NCI-H2107 treated with DMSO at 0.1 percent for 48 hours (cell line): ENCODE results near the gene DLL3.

Experiments used
- DNase-seq: peaks from one replicate; lab custom pipeline; 2025; ENCODE audit not compliant: unreplicated experiment; lab: John Stamatoyannopoulos, UW

The DLL3 gene

GRCh38 chr19:39481676-39482075 lies 17.1 kb upstream of the DLL3 start:
- DNase-seq, result no peak

GRCh38 chr19:39483141-39483540 lies 15.6 kb upstream of the DLL3 start:
- no peak for DNase-seq

GRCh38 chr19:39489756-39490155 lies 9.0 kb upstream of the DLL3 start:
- DNase-seq, result no peak

- DNase-seq, result no peak
Observed at GRCh38 chr19:39492225-39492624, 6.5 kb upstream of the DLL3 start.

GRCh38 chr19:39492788-39493187 lies 6.0 kb upstream of the DLL3 start:
- DNase-seq, result no peak

- DNase-seq, result no peak
Observed at GRCh38 chr19:39494661-39495060, 4.1 kb upstream of the DLL3 start.

GRCh38 chr19:39496063-39496462 lies 2.7 kb upstream of the DLL3 start:
- no peak for DNase-seq

- DNase-seq, result no peak
Observed at GRCh38 chr19:39497701-39497995, 1.1 kb upstream of the DLL3 start.

GRCh38 chr19:39497996-39498797 lies 550 bp upstream of the DLL3 start:
- DNase-seq, result peak; percentile 82

- DNase-seq, result no peak
Observed at GRCh38 chr19:39499932-39500331, 1.2 kb downstream of the DLL3 start.

- no peak for DNase-seq
Observed at GRCh38 chr19:39500543-39500942, 1.8 kb downstream of the DLL3 start.

GRCh38 chr19:39501340-39501739 lies 2.6 kb downstream of the DLL3 start:
- no peak for DNase-seq

GRCh38 chr19:39502640-39503417 lies 4.1 kb downstream of the DLL3 start:
- no peak for DNase-seq

- no peak for DNase-seq
Observed at GRCh38 chr19:39506598-39506943, 7.8 kb downstream of the DLL3 start.

- DNase-seq, result no peak
Observed at GRCh38 chr19:39506944-39507714, 8.4 kb downstream of the DLL3 start.

- DNase-seq, result no peak
Observed at GRCh38 chr19:39507715-39508364, 9.1 kb downstream of the DLL3 start.

- no peak for DNase-seq
Observed at GRCh38 chr19:39508629-39509028, 9.9 kb downstream of the DLL3 start.

- DNase-seq, result no peak
Observed at GRCh38 chr19:39509233-39509632, 10.5 kb downstream of the DLL3 start.

- DNase-seq, result no peak
Observed at GRCh38 chr19:39512988-39513387, 14.2 kb downstream of the DLL3 start.

GRCh38 chr19:39514840-39515550 lies 16.2 kb downstream of the DLL3 start, which contains the start of gene SELENOV:
Gene SELENOV (plus strand): TSS chr19:39515139. CDS start chr19:39515213, 74 bp downstream.
- DNase-seq, result no peak
